ENCODE data around the gene NOCT. TPM values are rescaled to one million over a fixed set of nuclear protein-coding genes. Genes with fewer than 3 reads are reported as not detected.
A peak's percentile ranks its signal among the peaks of the same experiment; 100 is the strongest.

The NOCT gene
- total RNA-seq, 2 experiments from 2014 or later: 4.7 to 5.9 TPM

DNA sequence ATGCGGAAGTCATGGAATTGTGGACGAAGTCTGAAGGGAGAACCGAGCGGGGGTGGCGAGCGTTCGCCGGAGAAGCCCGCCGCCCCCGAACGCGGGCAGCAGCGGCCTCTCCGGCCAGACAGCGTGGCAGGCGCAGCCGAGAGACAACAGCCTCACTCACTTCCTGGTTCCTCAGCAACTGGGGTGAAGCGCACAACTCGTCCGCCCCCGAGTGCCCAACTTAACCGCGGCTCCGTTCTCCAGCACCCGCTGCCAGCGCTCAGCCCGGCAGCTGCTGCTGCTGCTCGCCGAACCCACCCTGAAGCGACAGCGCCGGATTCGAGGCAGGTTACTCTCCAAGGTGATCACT is 68.0 kb downstream of the NOCT start:
- Mint-ChIP-seq H3K9me3 (no peaks in the 10 kb centered on the region), H3K27me3 (peaks cover 8% of the 10 kb centered on the region), H3K4me1 (peaks cover 19% of the 10 kb centered on the region), H3K36me3 (peaks cover 4% of the 10 kb centered on the region), H3K4me3 (peak overlapping the region; percentile 91), H3K27ac (peak overlapping the region; percentile 96)
- ATAC-seq (ENCODE audit: low read depth): peak; percentile 33
- no peak for DNase-seq
- POLR2A ChIA-PET: interaction anchor here (1.4 to 2.9 kb wide), 4 partner anchors 53 to 218 kb away, joined by 6 to 23 read pairs (median 14); partner anchors contain the start of genes ELF2, NAA15, NDUFC1 and NOCT

DNA sequence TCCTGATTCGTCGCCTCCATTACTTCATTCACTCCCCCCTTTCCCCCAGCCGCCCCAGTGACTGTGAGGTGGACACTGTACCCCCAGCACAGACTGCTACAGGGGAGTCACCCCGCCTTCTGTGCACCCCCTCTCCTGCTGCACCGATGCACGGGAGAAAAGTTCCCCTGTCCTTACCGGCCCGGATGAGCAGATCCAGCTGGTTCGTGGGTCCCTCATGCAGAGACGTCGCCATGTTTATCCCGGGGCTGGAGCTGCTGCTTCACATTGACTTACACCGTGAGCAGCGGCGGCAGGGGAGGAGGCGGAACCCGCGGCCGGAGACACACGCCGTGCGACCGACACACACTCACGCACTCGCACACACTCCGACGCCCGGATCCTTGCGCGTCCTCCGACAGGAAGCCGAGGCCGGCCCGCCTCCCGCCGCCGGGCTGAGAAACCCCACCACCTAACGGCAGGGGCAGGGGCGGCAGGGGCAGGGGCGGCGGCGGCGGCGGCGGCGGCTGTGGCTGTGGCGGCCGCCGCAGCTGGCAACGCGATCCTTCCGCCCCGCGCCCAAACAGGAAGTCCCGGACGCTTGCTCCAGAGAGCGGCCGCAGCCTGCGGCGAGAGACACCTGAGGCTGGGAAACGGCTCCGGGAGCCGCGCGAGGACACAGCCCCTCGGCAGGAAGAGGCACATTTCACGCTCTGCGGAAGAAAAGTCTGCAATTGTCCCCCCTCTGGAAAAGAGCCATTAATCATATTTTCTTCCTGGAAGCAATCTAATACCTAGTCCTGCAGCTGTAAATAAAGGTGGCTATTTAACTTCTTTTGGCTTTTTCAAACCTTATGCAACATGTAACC is 68.6 kb downstream of the NOCT start:
- peaks cover 9% of the 10 kb centered on the region for H3K27me3 Mint-ChIP-seq
- peaks cover 4% of the 10 kb centered on the region for H3K36me3 Mint-ChIP-seq
- H3K9me3 Mint-ChIP-seq: no peaks in the 10 kb centered on the region
- ATAC-seq (ENCODE audit: low read depth) (peak; percentile 50), DNase-seq (peak; percentile 84)
- peaks cover 21% of the 10 kb centered on the region for H3K4me1 Mint-ChIP-seq
- H3K27ac Mint-ChIP-seq: peak overlapping the region; percentile 96
- peak overlapping the region; percentile 91 for H3K4me3 Mint-ChIP-seq
- POLR2A ChIA-PET: interaction anchor here (1.1 to 2.9 kb wide), 6 partner anchors 54 to 369 kb away, joined by 3 to 23 read pairs (median 8); partner anchors contain the start of genes ELF2, NAA15, NDUFC1 and NOCT

DNA sequence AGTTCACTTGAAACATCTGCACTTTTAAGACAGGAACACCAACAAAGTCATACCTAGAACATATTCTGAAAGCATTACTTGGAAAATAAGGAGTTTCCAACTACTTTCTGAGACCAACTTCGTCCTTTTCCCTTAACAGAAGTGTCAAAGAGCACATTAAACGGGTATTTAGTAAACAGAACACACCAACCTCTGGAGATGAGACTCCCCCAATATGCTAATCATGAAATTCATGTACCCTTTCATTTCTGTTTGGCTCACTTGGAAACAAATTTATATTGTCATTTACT is 69.2 kb downstream of the NOCT start:
- Mint-ChIP-seq H3K9me3 (no peaks in the 10 kb centered on the region), H3K4me3 (peak overlapping the region; percentile 83), H3K4me1 (peaks cover 20% of the 10 kb centered on the region), H3K36me3 (peaks cover 4% of the 10 kb centered on the region), H3K27me3 (peaks cover 11% of the 10 kb centered on the region), H3K27ac (peak overlapping the region; percentile 79)
- POLR2A ChIA-PET: interaction anchor here (1.1 to 2.9 kb wide), 5 partner anchors 54 to 368 kb away, joined by 3 to 23 read pairs (median 6); partner anchors contain the start of genes ELF2, NAA15, NDUFC1 and NOCT
- ATAC-seq (ENCODE audit: low read depth) (no peak), DNase-seq (no peak)

DNA sequence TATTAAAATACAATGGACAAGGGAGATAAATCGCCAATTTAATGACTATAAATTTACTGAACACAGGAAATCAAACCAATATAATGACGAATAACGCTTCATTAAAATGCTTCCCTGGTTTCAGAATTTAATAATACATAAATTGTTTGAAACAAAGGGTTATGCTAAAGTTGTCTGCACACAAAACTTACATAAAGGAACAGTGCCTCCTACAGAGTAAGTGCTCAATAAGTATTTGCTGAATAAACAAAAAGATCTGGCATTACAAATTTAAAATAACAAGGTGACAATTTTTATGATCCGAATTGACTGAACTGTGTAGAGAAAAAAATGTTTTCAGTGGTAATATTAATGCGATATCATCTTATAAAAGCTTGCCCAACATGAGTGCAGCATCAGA is 69.6 kb downstream of the NOCT start:
- Mint-ChIP-seq H3K4me3 (peak overlapping the region; percentile 83), H3K36me3 (peaks cover 2% of the 10 kb centered on the region), H3K27ac (no peak overlapping the region), H3K4me1 (peaks cover 18% of the 10 kb centered on the region), H3K27me3 (peaks cover 11% of the 10 kb centered on the region), H3K9me3 (no peaks in the 10 kb centered on the region)
- ATAC-seq (ENCODE audit: low read depth): no peak
- POLR2A ChIA-PET: interaction anchor here (0.6 to 2.9 kb wide), 5 partner anchors 69 to 368 kb away, joined by 3 to 23 read pairs (median 3); partner anchors contain the start of genes ELF2, NAA15, NDUFC1 and NOCT
- DNase-seq: no peak

DNA sequence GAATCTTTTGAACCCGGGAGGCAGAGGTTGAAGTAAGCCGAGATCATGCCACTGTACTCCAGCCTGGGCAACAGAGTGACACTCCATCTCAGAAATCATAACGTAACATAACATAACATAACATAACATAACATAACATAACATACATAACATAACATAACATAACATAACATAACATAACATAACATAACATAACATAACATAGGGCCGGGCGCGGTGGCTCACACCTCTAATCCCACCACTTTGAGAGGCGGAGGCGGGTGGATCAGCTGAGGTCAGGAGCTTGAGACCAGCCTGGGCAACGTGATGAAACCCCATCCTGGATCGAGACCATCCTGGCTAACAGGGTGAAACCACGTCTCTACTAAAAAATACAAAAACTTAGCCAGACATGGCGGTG is 76.7 kb downstream of the NOCT start:
- no peak for DNase-seq
- Mint-ChIP-seq H3K9me3 (no peaks in the 10 kb centered on the region), H3K4me3 (no peak overlapping the region), H3K27ac (no peak overlapping the region), H3K27me3 (peaks cover 13% of the 10 kb centered on the region), H3K4me1 (peaks cover 3% of the 10 kb centered on the region), H3K36me3 (no peaks in the 10 kb centered on the region)
- POLR2A ChIA-PET: no interaction called here
- ATAC-seq (ENCODE audit: low read depth): no peak

Other genes starting within 250 kb of the NOCT start
- 10 to 100 TPM; 43.9 to 48.2 TPM for gene ELF2, start 161.4 kb downstream of the NOCT start, total RNA-seq

All from activated naive CD8-positive, alpha-beta T cell treated with anti-CD3 and anti-CD28 coated beads, Interleukin-2, amount 10 ng/mL, durations not matched to agents 7 days and 5 days (primary cell).